Iris pigment epithelial cell (primary cell): ENCODE measurements around the gene CRIP1.
A peak's percentile ranks its signal among the peaks of the same experiment; 100 is the strongest.

Experiments used
- DNase-seq: peaks from one replicate; pipeline ENCODE4 v3.0.0-alpha.2; 2011; ENCODE audit warnings: low read depth

CRIP1 gene

DNA sequence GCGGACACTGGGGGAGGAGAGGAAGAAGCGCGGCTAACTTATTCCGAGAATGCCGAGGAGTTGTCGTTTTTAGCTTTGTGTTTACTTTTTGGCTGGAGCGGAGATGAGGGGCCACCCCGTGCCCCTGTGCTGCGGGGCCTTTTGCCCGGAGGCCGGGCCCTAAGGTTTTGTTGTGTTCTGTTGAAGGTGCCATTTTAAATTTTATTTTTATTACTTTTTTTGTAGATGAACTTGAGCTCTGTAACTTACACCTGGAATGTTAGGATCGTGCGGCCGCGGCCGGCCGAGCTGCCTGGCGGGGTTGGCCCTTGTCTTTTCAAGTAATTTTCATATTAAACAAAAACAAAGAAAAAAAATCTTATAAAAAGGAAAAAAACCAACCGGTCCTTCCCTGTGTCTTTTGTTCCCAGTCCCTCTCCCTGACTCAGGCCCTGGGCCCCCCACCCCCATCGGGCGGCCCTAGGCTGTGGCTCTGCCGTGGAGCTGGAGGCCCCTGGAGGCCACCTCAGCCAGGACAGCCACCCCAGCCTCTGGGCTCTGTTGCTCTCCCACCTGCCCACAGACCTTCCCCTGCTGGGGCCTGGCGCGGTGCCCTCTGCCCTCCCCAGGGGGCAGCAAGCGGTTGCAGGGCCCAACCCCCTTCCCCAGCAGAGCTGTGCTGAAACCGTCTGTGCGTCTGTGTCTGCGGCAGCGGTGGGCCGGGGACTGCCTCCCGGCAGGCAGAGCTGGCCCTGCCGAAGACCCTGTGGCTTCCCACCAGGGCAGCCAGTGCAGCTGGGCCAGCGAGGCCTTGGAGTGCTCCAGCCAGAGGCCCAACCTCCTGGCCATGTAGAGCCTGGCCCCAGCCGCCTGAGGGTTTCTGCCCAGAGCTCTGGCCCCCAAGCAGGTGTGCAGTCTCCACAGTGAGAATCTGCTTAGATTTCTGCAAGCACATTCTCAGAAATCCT lies 16.1 kb upstream of the CRIP1 start:
- DNase-seq: no peak

GRCh38 chr14:105471297-105471821 lies 15.3 kb upstream of the CRIP1 start:
- DNase-seq: no peak

DNA sequence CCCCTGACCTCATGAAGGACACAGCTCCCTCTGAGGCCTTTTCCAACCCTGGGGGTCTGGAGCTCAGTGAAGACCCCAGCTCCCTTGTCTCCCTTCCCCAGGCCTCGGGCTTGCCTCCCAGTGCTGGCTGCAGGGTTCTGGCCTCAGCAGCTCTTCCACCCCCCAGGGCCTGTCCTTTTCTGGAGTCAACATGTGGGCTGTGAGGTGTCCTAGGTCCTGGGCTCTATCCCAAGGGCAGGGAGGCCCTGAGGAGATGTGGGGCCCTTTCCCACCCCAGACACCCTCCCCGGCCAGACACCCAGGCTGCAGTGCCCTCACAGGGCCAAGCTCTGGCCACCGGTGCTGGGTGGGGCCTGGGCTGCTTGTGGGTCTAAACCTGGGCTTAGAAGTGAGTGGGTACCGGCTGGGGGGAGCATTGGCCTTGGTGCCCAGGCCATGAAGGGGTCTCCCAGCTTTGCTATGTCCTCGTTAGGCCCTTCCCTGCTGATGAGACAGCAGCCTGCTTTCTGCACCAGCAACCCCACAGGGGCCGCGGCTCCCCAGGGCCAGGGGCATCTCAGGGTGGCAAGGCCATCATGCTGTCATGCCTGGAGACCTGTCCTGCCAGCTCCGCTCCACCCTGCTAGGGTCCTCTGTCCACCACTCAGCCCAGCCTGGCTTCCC lies 14.7 kb upstream of the CRIP1 start:
- no peak for DNase-seq

DNA sequence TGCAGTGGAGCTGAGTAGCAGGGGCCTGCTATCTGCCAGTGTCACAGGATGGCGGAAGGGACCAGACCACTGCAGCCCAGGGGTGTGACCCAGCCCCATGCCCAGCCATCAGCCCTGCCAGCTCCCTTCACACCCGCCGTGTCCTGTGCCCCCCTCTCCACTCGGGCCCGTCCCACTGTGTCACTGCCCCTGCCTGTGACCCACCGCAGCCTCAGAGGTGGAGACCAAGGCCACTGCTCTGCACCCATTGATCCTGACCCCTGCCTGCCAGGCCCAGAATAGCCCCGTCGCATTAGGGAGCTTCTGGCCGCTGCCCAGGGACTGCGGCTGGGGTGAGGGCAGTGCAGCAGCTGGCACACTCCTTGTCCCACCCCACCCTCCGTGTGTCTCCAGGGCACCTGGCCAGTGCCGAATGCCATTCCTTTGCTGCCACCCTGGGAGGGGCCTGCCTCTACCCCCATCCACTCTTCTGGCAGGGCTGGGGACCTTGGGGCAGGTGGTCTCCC lies 14.1 kb upstream of the CRIP1 start:
- no peak for DNase-seq

- DNase-seq: no peak
These were observed 13.5 kb upstream of the CRIP1 start for GRCh38 chr14:105473033-105473676.

DNA sequence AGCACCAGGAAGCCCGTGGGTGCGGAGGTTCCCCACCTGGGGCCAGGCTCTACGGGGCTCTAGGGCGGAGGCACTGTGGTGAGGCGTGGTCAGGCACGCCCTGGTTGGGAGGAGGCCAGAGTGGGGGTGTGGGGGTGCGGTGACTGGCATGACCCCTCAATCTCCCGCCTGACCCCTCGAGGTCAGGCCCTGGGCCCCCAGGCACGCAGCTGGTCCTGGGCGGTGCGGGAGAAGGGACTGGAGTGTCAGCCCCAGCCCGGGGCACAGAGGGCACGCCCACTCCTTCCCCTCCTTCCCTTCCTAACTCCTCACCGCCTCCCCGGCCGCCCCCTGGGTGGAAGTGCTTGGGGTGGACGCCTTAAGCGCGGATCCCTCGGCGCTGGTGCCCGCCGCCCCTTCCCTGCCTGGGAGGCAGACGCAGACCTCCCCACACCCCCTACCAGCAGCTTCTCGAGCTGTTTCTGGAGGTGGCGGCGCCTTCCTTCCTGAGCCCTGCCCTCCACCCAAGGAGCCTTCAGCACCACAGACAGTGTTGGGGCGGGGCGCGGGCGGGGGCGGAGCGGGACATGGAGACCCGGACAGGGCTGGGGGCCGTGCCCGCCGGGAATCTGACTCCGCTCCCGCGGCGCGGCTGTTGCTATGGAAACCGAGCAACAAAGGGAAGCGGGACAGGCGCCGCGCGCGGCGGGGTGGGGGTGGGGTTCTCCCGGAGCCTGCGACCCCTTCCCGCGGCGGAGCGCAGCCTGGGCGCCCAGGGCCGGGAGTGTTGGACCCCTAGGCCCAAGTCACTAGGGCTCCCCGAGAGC lies 12.8 kb upstream of the CRIP1 start:
- peak; percentile 81 for DNase-seq

DNA sequence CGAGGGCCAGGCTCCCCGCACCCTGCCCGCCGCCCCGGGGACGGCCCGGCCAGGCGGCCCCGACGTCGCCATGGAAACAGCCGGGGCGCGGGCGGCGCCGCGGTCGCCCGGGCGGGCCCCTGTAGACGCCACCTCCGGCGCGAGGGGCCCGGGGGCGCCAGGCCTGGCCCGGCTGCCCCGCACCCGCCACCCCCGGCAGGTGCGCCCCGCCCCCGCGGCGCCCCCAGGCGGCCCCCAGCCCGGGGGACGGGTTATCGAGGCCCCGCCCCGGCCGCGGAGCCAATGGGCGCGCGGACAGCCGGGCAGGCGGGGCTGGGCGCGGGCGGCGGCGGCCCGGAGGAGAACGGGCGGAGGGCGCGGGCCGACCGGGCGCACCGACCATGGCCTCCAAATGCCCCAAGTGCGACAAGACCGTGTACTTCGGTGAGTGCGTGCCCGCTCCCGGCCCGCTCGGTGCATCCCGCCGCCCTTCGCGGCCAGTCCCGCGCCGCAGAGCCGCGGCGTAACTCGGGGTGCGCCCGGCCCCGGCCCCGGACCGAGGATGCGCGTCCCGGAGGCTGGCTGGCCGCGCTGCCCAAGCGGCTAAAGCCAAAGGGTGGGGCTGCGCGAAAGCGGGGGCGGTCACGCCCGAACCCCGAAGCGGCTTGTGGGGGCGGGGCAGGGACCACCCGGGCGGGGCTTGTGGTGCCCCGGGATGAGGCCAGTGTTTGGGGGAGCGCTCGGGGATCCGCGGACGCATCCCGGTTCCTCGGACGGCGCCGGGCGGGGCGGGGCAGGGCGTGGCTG lies 12.0 kb upstream of the CRIP1 start, which contains the start of gene CRIP2:
Gene CRIP2, plus strand, starts transcription at position 339 of the 786 bp plus-strand sequence. Its CDS starts 42 bp downstream, at position 381.
- peak; percentile 40 for DNase-seq

- peak; percentile 30 for DNase-seq
These were observed 11.2 kb upstream of the CRIP1 start for GRCh38 chr14:105475269-105476096.

DNA sequence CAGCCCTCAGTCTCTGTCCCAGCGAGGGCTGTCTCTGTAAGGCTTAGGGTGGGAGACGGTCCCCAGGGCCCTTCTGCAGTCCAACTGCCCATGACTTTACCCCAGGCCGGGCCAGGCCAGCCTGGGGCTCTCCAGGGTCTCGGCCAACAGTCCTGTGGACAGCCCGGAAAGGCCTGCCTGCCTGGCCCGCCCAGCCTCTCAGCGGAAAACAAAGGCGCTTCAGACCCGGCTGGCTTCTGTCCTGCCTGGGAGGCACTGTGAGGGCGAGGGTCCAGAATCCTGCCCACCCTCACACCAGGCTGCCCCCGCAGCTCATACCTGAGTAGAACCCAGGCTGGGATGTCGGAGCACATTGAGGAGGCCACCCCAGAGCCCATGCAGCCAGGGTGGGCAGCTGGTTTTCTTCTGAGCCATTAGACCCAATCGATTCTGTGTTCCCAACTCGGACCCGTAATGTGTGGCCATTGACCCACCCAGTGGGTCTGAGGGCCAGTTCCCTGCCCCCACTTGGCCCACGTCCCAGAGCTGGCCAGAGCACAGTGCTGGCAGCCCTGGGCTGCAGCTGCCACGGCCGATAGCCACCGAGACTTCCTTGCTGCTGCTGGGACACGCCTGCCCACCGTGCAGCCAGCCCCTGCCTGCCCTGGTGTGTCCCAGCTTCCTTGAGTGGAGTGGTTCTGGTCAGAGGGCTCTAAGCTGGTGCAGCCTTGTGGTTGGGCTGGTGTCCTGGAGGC lies 10.4 kb upstream of the CRIP1 start:
- peak; percentile 30 for DNase-seq

DNA sequence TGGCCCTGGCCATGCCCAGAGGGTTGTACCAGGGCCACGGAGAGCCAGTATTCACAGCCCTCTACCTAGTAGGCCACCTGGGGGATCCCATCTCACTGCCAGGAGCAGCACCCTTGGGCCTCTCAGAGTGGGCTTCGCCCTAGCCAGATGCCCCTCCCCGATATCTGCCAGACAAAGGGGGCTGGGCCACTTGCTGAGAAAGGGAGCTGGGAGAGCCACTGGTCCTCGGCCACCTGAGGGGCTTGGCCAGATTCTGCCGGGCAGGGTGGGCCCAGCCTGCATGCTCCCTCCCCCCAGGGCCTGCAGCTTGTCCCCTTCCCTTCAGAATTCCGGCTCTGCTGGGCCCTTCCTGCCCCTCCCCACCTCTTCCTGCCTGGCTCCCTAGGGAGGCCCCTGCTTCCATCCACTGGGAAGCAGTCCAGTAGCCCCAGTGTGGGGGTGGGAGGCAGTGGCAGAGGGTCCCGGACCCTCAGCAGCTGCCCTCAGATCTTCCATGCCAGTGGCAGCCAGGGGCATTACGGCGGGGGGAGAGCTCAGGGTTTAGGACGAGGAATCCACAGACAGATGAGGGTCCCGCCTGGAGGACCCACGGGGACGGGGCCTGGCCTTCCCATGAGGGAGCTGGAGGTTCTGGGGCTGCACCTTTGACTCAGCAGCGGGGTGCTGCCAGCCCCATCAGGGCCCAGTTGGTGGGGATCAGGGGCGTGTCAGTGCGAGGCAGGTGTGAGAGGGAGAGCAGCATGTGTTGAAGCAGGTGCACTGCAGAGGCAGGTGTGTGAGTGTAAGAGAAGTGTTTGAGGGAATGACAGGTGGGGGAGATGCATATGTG lies 9.6 kb upstream of the CRIP1 start:
- no peak for DNase-seq

DNA sequence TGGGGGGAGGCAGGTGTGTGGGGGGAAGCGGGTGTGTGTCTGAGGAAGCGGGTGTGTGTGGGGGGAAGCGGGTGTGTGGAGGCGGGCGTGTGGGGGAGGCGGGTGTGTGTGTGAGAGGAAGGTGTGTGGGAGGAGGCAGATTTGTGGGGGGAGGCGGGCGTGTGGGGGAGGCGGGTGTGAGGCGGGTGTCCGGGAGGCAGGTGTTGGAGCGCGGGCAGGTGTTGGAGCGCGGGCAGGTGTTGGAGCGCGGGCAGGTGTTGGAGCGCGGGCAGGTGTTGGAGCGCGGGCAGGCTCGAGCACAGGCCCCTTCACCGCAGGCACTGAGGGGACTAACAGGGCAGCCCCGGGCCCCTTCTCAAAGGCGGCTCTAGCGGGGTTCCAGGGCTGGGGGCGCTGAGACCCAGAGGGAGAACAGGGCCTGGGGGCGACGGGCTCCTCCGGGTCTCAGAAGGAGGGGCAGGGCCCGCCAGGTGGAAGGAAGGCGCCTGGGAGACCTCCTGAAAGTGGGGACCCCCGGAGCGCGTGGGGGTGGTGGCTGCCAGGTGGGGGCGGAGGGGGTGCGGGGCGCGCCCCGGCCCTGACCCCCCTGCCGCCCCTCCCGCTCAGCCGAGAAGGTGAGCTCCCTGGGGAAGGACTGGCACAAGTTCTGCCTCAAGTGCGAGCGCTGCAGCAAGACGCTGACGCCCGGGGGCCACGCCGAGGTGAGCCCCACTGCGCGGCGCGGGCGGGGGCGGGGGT lies 8.9 kb upstream of the CRIP1 start:
- no peak for DNase-seq

DNA sequence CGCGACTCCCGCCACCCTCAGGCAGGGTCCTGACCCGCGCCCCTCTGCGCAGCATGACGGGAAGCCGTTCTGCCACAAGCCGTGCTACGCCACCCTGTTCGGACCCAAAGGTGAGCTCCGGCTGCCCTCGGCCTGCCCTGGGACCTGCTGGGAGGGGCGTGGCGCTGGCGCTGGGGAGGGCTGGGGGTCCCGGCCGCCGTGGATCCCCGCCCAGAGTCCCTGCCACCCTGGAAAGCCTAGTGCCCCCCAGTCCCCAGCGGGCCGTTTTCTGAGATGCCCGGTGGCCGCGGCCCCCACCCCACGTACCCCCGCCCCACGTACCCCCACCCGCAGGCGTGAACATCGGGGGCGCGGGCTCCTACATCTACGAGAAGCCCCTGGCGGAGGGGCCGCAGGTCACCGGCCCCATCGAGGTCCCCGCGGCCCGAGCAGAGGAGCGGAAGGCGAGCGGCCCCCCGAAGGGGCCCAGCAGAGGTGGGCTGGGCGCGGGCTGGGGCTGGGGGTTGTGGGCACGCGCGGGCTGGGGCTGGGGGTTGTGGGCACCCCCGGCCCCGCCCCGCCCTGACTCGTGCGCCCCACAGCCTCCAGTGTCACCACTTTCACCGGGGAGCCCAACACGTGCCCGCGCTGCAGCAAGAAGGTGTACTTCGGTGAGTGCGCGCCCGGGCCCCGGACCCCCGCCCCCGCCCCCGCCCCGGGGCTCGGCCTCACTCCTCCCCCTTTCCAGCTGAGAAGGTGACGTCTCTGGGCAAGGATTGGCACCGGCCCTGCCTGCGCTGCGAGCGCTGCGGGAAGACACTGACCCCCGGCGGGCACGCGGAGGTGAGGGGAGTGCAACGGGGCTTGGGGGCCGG lies 8.1 kb upstream of the CRIP1 start:
- no peak for DNase-seq

DNA sequence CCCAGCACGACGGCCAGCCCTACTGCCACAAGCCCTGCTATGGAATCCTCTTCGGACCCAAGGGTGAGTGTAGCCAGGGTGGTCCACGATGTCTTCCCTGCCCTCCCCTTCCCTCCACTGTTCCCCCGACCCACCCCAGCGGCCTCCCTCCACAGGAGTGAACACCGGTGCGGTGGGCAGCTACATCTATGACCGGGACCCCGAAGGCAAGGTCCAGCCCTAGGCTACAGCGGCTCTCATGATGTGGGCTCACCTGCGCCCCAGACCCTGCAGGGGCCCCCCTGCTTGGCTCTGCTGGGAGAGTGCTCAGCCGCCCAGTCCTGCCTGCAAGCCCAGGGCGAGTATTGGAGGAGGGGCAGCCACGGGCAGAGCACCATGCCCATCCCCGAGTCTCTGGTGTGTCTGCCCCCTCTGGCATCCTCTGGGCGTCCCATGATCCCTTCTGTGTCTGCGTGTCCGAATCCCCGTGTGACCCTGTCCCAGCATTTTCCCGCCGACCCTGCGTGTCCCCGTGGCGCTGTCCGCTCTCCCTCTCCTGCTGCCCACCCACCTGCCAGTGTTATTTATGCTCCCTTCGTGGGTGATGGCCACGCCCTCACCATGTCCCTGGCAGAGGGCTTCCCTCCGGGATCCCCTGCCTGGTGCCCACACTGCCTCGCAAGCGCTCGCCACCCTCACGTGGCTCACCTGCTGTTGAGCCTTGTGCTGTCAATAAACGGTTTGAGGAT lies 7.1 kb upstream of the CRIP1 start:
- DNase-seq: no peak

DNA sequence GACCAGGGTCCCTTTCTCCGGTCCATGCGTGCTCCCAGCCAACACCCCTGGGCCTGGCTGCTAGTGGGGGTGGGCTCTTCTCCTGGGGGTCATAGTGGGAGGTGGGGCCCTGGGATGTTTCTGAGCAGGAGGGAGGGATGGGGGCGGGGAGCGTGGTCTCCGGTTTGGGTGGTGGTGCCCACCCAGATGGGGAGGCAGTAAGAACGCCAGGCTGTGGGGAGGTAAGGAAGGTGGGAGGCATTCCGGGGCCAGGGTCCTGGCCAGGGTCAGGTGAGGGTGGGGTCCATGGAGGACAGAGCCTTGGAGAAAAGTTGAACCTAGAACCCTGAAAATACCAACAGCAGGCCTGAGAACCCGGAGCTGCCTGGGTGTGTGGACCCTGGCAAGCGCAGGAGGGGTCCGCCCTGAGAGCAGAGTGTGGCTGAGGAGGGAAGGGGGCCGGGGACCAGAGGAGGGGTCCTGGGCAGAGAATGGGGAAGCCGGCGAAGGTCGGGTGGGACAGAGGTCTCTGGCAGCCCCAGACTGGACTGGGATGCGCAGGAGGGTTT lies 6.4 kb upstream of the CRIP1 start:
- DNase-seq: no peak
